Spleen (tissue), 11 donors: ENCODE results near the gene UBTF. TPM values are rescaled to one million over a fixed set of nuclear protein-coding genes. Genes with fewer than 3 reads are reported as not detected.

Source experiments
- DNase-seq: peaks from one replicate; pipeline ENCODE4 v3.0.0-alpha.2; 2020
- H3K27ac ChIP-seq, 8 donors: fragments of 200-600 bp; sonication (generic) in 7 of 8; 1 replicate in 4 of 8; 2 replicates in 4 of 8; pipeline versions ENCODE4 v1.5.0 to v1.8.0; 2016 to 2021; ENCODE audit warnings: inconsistent platforms in 4 of 8, mild to moderate bottlenecking in 4 of 8, moderate library complexity in 1 of 8
- H3K27me3 ChIP-seq, 7 donors: fragments of 200-600 bp; sonication (generic) in 6 of 7; replicated peaks in 1 of 7; 1 replicate in 4 of 7; 2 replicates in 3 of 7; pipeline versions ENCODE4 v1.5.0 to v1.8.0; 2016 to 2021; ENCODE audit warnings: inconsistent platforms in 3 of 7, mild to moderate bottlenecking in 1 of 7
- H3K36me3 ChIP-seq, 6 donors: fragments of 200-600 bp; sonication (generic) in 5 of 6; 1 replicate in 4 of 6; 2 replicates in 2 of 6; pipeline versions ENCODE4 v1.5.0 to v1.8.0; 2016 to 2021; ENCODE audit warnings: inconsistent platforms in 2 of 6
- H3K4me1 ChIP-seq, 6 donors: fragments of 200-600 bp; sonication (generic) in 5 of 6; 1 replicate in 3 of 6; 2 replicates in 3 of 6; pipeline versions ENCODE4 v1.5.0 to v1.8.0; 2016 to 2021; ENCODE audit warnings: inconsistent platforms in 3 of 6
- H3K4me3 ChIP-seq, 8 donors: fragments of 200-600 bp; sonication (generic) in 7 of 8; 1 replicate in 4 of 8; 2 replicates in 4 of 8; pipeline versions ENCODE4 v1.5.0 to v1.8.0; 2016 to 2021; ENCODE audit warnings: inconsistent platforms in 4 of 8, mild to moderate bottlenecking in 4 of 8, moderate library complexity in 2 of 8
- H3K9me3 ChIP-seq, 8 donors: fragments of 200-600 bp; sonication (generic) in 7 of 8; 1 replicate in 4 of 8; 2 replicates in 4 of 8; pipeline versions ENCODE4 v1.5.0 to v1.8.0; 2016 to 2021; ENCODE audit warnings: inconsistent platforms in 4 of 8
- CTCF ChIP-seq, 11 experiments: fragments of 200-600 bp in 7 of 11; fragments of 450-650 bp in 4 of 11; sonication (generic) in 4 of 11; IDR thresholded peaks in 8 of 11; conservative IDR thresholded peaks in 3 of 11; 1 replicate in 7 of 11; 2 replicates in 4 of 11; pipeline versions ENCODE4 v1.4.0 to v1.8.0; 2016 to 2021; ENCODE audit warnings: antibody characterized with exemption in 11 of 11, inconsistent platforms in 4 of 11, mild to moderate bottlenecking in 1 of 11
- POLR2A ChIP-seq, 3 donors: fragments of 450-650 bp; IDR thresholded peaks; one replicate each; pipeline ENCODE4 v1.5.1; 2017; ENCODE audit warnings: antibody characterized with exemption in 3 of 3, mild to moderate bottlenecking in 1 of 3
- POLR2AphosphoS5 ChIP-seq, 3 donors: sonication (generic); formaldehyde crosslinking; IDR thresholded peaks; one replicate each; pipeline ENCODE4 v1.5.1; 2017; ENCODE audit warnings: antibody characterized with exemption in 3 of 3
- WGBS, 5 donors: extraction: QIAGEN DNeasy Blood & Tissue Kit in 3 of 5; methylation state at CpG; one replicate each; pipeline versions ENCODE4 v1.1.5 to v1.1.7; 2013 to 2018; 5-methylcytosine and 5-hydroxymethylcytosine counted together
- intact Hi-C: fragments of 100-400 bp; cut with DNase I; formaldehyde crosslinking; loops from one replicate; pipeline ENCODE4 v1.15.0; 2023; ENCODE audit warnings: low total_unique reads
- polyA plus RNA-seq, 3 donors: library from polyadenylated mRNA; stranded (reverse); fragments of 200-250 nt; gene quantifications; one replicate each; pipeline ENCODE4 v1.2.1, GENCODE V29; 2013
- total RNA-seq, 7 donors: library from RNA; depleted of rRNA in 3 of 7; stranded (reverse); fragments of >200 nt in 3 of 7; fragmentation: NEBNext Ultra II Directional in 4 of 7; extraction: Animal tissue kit (Norgen Biotek cat#: 25700) in 4 of 7; gene quantifications; one replicate each; pipeline versions ENCODE4 v1.1.0 to v1.2.1, GENCODE V29; 2016 to 2021
- donor health status: healthy with polysubstance abuse.
- donor health status: DM: no; HTN: no; CAD: no; lungs with moderate emphysema.
- donor health status: DM: no; HTN: no; CAD: no.
- donor health status: Bipolar disorder and iron deficiency.
- donor health status: healthy.
- donor health status: DM: no; HTN: no; CAD: no.
- donor health status: DM: yes; HTN: yes; CAD: no.

UBTF gene
- total and polyA plus RNA-seq, 10 donors = 43.2 to 113 (median 89.2) TPM

DNA sequence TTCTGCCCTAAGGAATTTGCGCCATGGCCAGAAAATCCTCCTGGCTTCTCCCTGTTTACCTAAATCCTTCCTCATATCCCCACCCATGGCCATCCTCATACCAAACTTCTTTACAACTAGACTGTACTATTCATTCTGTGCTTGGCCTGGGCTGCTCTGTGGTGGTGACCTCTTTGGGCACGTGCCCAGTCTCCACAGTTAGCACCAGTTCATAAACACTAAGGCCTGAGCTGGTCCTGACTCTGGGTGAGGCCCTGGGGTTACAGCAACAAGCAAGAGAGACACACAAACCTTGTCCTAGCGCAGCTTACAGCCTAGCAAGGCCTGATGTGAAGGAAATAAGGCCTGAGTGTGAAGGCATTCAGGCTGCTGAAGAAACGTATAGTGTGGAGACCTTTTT lies 16.7 kb downstream of the UBTF start:
- TF ChIP-seq POLR2AphosphoS5 (IDR thresholded peaks at IDR 0.05) (no peak), CTCF (IDR thresholded peaks at IDR 0.05 in 8 of 11, conservative IDR thresholded peaks at IDR 0.05 in 3 of 11) (no peak), POLR2A (IDR thresholded peaks at IDR 0.05) (no peak)
- no peaks in the 10 kb centered on the region for H3K9me3 ChIP-seq
- peaks cover 6 to 52% (median 33%) of the 10 kb centered on the region in 6 donors for H3K4me1 ChIP-seq
- no peaks in the 10 kb centered on the region for H3K27me3 ChIP-seq
- 82 to 89% (median 85%) methylated on average over 4 of the region's 4 CpGs for WGBS, 5 donors
- DNase-seq = no peak
- H3K36me3 ChIP-seq = peaks cover 0 to 22% (median 15%) of the 10 kb centered on the region in 6 donors
- H3K4me3 ChIP-seq = no peak overlapping the region
- intact Hi-C loops = no loop called here
- peak overlapping the region in 2 of 8 donors; percentile 11 to 18 for H3K27ac ChIP-seq

GRCh38 chr17:44200478-44201155 lies 18.9 kb downstream of the UBTF start:
- H3K36me3 ChIP-seq = peaks cover 0 to 23% (median 18%) of the 10 kb centered on the region in 6 donors
- DNase-seq = no peak
- no peaks in the 10 kb centered on the region for H3K9me3 ChIP-seq
- TF ChIP-seq POLR2A (IDR thresholded peaks at IDR 0.05) = no peak
- no peak for TF ChIP-seq CTCF (IDR thresholded peaks at IDR 0.05 in 8 of 11, conservative IDR thresholded peaks at IDR 0.05 in 3 of 11)
- peak in 1 of 3 donors; percentile 31 for TF ChIP-seq POLR2AphosphoS5 (IDR thresholded peaks at IDR 0.05)
- H3K27me3 ChIP-seq = no peaks in the 10 kb centered on the region
- peak overlapping the region; percentile 95 to 100 (median 98) for H3K27ac ChIP-seq
- peaks cover 12 to 73% (median 44%) of the 10 kb centered on the region in 6 donors for H3K4me1 ChIP-seq
- peak overlapping the region; percentile 63 to 96 (median 72) for H3K4me3 ChIP-seq
- intact Hi-C loops = no loop called here
- whole genome bisulfite sequencing, 5 donors = 6 to 10% (median 6%) methylated on average over 24 to 36 of the region's 36 CpGs

- intact Hi-C loops = no loop called here
- H3K27me3 ChIP-seq = no peaks in the 10 kb centered on the region
- H3K36me3 ChIP-seq = peaks cover 0 to 31% (median 26%) of the 10 kb centered on the region in 6 donors
- H3K4me1 ChIP-seq = peaks cover 12 to 74% (median 44%) of the 10 kb centered on the region in 6 donors
- peak; percentile 81 to 90 (median 81) for TF ChIP-seq POLR2AphosphoS5 (IDR thresholded peaks at IDR 0.05)
- no peak for TF ChIP-seq POLR2A (IDR thresholded peaks at IDR 0.05)
- TF ChIP-seq CTCF (IDR thresholded peaks at IDR 0.05 in 8 of 11, conservative IDR thresholded peaks at IDR 0.05 in 3 of 11) = peak in 1 of 11 experiments; percentile 29
- DNase-seq = peak; percentile 99
- 0 to 1% (median 0%) methylated on average over 11 to 124 of the region's 126 CpGs for WGBS, 5 donors
- peak within 1 kb of the TSS; percentile 63 to 96 (median 72) for H3K4me3 ChIP-seq
- no peaks in the 10 kb centered on the region for H3K9me3 ChIP-seq
- peak within 1 kb of the TSS; percentile 95 to 100 (median 98) for H3K27ac ChIP-seq
Observed at GRCh38 chr17:44199553-44200477, 19.7 kb downstream of the UBTF start, which contains the start of gene ATXN7L3. Gene ATXN7L3 (minus strand): TSS chr17:44199884. CDS start chr17:44198070, 1,814 bp downstream.
